ENCODE data around the gene KAT7. TPM values are rescaled to one million over a fixed set of nuclear protein-coding genes. Genes with fewer than 3 reads are reported as not detected.

Gene KAT7
- 14.8 and 20.5 TPM in 2 replicates for polyA plus RNA-seq

GRCh38 chr17:49788478-49789242 lies at the start of gene KAT7:
Gene KAT7 (plus strand): TSS chr17:49788681. CDS start chr17:49788835, 154 bp downstream.

GRCh38 chr17:49763735-49764558 lies 24.5 kb upstream of the KAT7 start, which contains the start of gene FAM117A:
Gene FAM117A (minus strand): TSS chr17:49764131. CDS start chr17:49764087, 44 bp downstream.

DNA sequence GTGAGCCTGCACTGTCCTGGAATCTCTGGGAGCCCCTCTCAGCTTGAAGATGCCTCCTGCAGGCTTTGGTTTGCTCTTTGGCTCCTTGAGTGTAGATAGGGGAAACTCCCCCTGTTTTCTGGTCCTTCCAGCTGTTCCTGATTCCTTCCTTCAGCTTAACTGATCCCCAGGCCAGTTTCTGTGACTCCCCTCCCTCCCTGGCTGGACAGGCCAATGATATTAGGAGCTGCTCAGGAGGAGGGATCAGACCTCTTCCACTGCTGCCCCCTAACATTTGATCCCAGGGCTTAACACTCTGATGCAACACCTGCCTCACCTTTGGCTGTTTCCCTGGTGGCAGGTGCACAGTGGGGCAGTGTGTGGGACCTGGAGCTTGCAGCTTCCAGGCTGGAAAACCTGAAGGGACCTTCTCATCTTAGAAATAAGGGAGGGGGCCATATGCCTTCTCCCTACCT lies 59.6 kb downstream of the KAT7 start, which contains the start of gene TAC4:
Gene TAC4 (minus strand): TSS at position 51 of the 455 bp plus-strand sequence. CDS start 52 bp downstream, outside the sequence.

Other genes starting within 250 kb of the KAT7 start
- 0.54 TPM in 1 of 2 replicates, not detected in the other for gene NXPH3, start 212.8 kb upstream of the KAT7 start, polyA plus RNA-seq
- 37.4 and 46.7 TPM in 2 replicates for gene SPOP, start 110.6 kb upstream of the KAT7 start, polyA plus RNA-seq
- 99.9 and 116 TPM in 2 replicates for gene SLC35B1, start 80.7 kb upstream of the KAT7 start, polyA plus RNA-seq
- gene FAM117A, start 24.6 kb upstream of the KAT7 start, polyA plus RNA-seq, result 11.3 and 17.8 TPM in 2 replicates
- not detected in 2 replicates for gene TAC4, start 59.4 kb downstream of the KAT7 start, polyA plus RNA-seq
- not detected in 2 replicates for gene DLX4, start 180.5 kb downstream of the KAT7 start, polyA plus RNA-seq
- gene DLX3, start 206.5 kb downstream of the KAT7 start, polyA plus RNA-seq, result not detected in 2 replicates